Activated naive CD4-positive, alpha-beta T cell treated with anti-CD3 and anti-CD28 coated beads for 36 hours (primary cell): ENCODE measurements around the gene PRR5L. TPM values are rescaled to one million over a fixed set of nuclear protein-coding genes. Genes with fewer than 3 reads are reported as not detected.

Experiments
- CTCF ChIA-PET: fragments of 350-600 bp; sonication (Branson Sonifier 250); formaldehyde crosslinking; loops from one replicate; lab custom pipeline; 2021; ENCODE audit warnings: antibody characterized with exemption; lab: Charles Lee
- DNase-seq: peaks from one replicate; pipeline ENCODE4 v3.0.0-alpha.2; 2020
- H3K27ac Mint-ChIP-seq: one replicate; pipeline ENCODE4 v1.8.0; 2021; ENCODE audit warnings: mild to moderate bottlenecking, mixed read lengths
- H3K27me3 Mint-ChIP-seq: one replicate; pipeline ENCODE4 v1.8.0; 2021; ENCODE audit warnings: low read depth, mixed read lengths
- H3K36me3 Mint-ChIP-seq: one replicate; pipeline ENCODE4 v1.8.0; 2021; ENCODE audit warnings: low read depth, mixed read lengths
- H3K4me1 Mint-ChIP-seq: one replicate; pipeline ENCODE4 v1.8.0; 2021; ENCODE audit warnings: low read depth, mixed read lengths
- H3K4me3 Mint-ChIP-seq: one replicate; pipeline ENCODE4 v1.8.0; 2021; ENCODE audit warnings: mild to moderate bottlenecking, moderate library complexity, mixed read lengths
- H3K9me3 Mint-ChIP-seq: one replicate; pipeline ENCODE4 v1.8.0; 2021; ENCODE audit warnings: mixed read lengths
- intact Hi-C: fragments of 100-400 bp; cut with micrococcal nuclease; formaldehyde crosslinking; loops from one replicate; pipeline ENCODE4 v1.15.1; 2023
- total RNA-seq, 2 experiments: library from RNA; stranded (reverse); gene quantifications; one replicate each; pipeline ENCODE4 v1.2.3, GENCODE V29; 2021

The PRR5L gene
- total RNA-seq, 2 experiments from 2014 or later = 11.2 to 13.1 TPM

DNA sequence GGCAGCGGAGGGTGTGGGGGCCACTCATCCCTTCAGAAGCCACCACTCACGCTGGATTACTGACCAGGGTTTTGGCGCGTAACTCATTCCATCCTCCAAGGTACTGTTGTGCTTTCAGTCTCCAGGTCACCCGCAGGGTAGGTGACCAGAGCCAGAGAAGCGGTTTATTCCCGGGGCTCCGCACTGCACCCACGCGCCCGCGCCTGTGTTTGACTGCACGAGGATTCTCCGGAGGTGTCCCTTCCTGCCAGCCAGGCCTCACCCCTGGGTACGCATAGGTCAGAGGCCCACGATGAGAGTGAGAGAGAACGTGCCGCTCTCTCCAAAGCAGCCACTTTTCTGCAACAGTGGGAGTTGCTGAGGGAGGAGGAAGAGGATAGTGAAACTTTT, 158.5 kb downstream of the PRR5L start:
- Mint-ChIP-seq H3K4me1 (peaks cover 34% of the 10 kb centered on the region), H3K36me3 (peaks cover 4% of the 10 kb centered on the region), H3K4me3 (no peak overlapping the region), H3K27ac (no peak overlapping the region), H3K9me3 (no peaks in the 10 kb centered on the region), H3K27me3 (peaks cover 2% of the 10 kb centered on the region)
- no peak for DNase-seq
- intact Hi-C loops = no loop called here
- CTCF ChIA-PET = no interaction called here

DNA sequence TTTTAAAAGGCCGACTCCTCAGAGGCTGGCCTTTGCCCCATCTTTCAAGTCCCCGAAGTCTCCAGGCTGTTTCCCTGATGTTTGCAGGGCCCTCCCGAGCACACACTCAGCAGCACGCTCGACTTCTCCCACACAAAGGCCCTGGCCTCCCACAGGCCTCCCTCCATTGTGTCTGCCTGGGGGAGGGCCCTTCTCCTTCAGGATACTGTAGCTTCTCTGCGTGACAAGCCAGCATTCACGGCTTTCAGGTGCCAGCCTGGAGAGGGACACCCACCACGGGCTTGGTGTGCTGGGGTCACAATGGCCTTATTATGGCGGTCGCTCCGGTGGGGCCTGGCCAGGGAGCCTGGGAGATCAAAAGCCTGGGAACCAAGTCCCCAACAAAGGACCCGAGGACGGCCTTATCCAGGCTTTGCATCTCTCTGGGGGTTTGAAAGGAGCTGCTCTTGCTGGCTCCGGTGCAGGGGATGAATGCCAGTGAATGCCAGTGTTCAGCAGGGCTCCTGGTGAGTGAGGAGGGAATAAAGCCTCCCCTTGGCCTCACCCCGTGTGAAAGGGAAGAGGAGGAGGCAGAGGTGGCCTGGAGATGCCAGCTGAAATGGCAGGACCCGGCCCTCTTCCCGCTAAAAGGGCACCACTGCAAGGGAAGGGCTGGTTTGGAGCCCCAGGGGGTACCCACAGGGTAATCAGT, 159.0 kb downstream of the PRR5L start:
- CTCF ChIA-PET = no interaction called here
- H3K27ac Mint-ChIP-seq = no peak overlapping the region
- H3K9me3 Mint-ChIP-seq = no peaks in the 10 kb centered on the region
- intact Hi-C loops = no loop called here
- peaks cover 28% of the 10 kb centered on the region for H3K4me1 Mint-ChIP-seq
- H3K36me3 Mint-ChIP-seq = no peaks in the 10 kb centered on the region
- H3K27me3 Mint-ChIP-seq = no peaks in the 10 kb centered on the region
- H3K4me3 Mint-ChIP-seq = no peak overlapping the region
- no peak for DNase-seq

DNA sequence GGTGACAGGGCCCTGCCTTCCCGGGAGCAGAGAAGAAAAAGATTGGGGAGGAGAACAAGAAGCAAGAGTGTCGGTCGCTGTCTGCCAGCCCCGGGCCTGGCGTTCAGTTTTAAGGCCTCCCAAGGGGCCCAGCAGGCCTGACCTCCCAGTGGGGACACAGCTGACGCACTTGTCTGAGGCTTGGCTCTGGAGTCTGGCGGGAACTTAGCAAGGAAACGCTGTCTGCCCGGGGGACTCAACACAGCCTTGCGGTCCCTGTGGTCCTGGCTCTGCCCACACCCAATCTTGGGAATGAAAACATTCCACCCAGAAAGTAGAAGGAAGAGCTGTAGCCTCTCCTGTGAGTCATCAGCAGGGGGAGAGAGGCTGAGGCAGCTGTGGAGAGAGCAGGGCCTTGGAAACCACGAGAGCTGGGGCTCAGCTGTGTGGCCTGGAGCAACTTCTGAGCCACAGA, 159.6 kb downstream of the PRR5L start:
- CTCF ChIA-PET = interaction anchor here (0.9 kb wide), 1 partner anchor 103 kb away, joined by 3 read pairs; no protein-coding TSS in a partner anchor
- no peak overlapping the region for H3K4me3 Mint-ChIP-seq
- H3K27ac Mint-ChIP-seq = no peak overlapping the region

DNA sequence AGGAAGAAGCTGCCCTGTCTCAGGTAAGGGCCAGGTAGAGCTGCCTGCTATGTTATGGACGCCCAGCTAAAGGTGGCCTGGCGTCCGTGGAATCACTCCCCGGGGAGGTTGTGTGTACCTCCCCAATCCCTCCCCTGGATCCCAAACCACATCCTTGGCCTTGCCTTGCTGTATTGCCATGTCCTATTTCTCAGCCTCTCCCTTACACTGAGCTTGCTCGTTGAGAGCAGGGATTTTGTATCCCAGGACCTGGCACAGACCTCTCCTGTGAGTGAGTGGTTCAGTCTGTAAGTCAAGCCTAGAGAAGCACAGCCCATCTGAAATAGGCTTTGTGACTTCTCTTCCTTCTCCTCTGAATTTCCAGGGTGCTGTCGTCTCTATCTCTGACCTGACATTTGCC, 160.1 kb downstream of the PRR5L start:
- Mint-ChIP-seq H3K27ac (no peak overlapping the region), H3K4me3 (no peak overlapping the region), H3K9me3 (no peaks in the 10 kb centered on the region), H3K4me1 (peaks cover 18% of the 10 kb centered on the region), H3K36me3 (no peaks in the 10 kb centered on the region), H3K27me3 (no peaks in the 10 kb centered on the region)
- no peak for DNase-seq
- CTCF ChIA-PET = interaction anchor here (0.9 kb wide), 1 partner anchor 103 kb away, joined by 3 read pairs; no protein-coding TSS in a partner anchor
- intact Hi-C loops = no loop called here

More for the DNA sequence above, 159.6 kb downstream of the PRR5L start:
- DNase-seq = no peak
- Mint-ChIP-seq H3K27me3 (no peaks in the 10 kb centered on the region), H3K9me3 (no peaks in the 10 kb centered on the region), H3K4me1 (peaks cover 22% of the 10 kb centered on the region), H3K36me3 (no peaks in the 10 kb centered on the region)
- intact Hi-C loops = no loop called here

DNA sequence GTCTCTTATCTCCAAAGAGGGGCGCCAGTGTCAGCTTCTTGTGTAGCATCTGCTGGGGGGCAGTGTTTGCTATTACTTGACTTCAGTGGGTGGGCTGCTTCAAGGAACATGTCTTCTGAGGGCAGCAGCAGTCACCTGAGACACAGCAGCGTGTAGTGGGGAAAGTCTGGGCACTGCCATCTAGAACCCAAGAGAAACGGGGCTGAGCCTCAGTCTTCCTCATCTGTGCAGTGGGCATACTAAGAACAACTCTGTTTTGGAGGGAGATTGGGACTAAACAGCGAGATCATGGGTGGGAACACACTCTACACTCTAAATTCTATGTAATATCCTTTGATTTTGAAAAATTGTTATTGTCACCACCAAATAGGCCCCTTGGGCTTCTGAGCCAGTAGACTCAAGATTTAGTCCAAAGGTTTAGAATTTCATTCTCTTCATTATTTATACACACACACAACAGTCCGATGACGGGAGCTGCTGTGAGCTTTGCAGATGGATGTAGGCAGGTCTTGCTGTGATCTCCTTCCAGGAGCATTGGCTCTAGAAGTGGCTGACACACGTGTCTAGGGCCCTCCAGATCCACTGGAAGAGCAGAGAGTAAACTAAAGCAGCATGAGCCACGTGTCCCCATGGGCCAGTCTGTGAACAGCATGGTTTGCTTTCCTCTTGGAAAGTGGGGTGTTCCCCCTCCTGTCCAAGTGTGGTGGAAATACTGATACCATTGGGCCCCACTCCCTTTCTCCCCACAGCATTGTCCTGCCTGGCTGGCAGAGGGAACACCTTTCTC, 162.2 kb downstream of the PRR5L start:
- no peaks in the 10 kb centered on the region for H3K36me3 Mint-ChIP-seq
- H3K27me3 Mint-ChIP-seq = peaks cover 3% of the 10 kb centered on the region
- H3K9me3 Mint-ChIP-seq = no peaks in the 10 kb centered on the region
- no peak overlapping the region for H3K4me3 Mint-ChIP-seq
- H3K4me1 Mint-ChIP-seq = no peaks in the 10 kb centered on the region
- no peak overlapping the region for H3K27ac Mint-ChIP-seq
- DNase-seq = no peak
- intact Hi-C loops = no loop called here
- CTCF ChIA-PET = no interaction called here

DNA sequence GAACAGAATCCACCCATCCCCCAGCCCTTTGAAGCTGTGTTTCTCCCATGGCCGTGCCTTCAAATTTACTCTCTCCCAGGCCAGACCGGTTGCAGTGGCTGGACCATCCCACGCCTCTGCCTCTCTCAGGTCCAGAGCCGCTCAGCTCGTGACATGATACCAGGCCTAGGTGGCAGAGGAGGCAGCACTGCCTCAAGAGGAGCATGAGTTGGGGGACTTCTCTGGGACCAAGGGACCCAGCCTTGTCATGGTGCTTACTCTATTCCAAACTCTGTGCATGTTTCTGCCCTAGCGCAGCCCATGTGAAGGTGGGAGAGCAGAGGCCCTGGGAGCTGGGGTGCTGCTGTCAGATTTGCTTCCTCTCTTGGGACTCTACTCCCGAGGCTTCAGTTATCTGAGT, 163.0 kb downstream of the PRR5L start:
- Mint-ChIP-seq H3K9me3 (no peaks in the 10 kb centered on the region), H3K36me3 (no peaks in the 10 kb centered on the region), H3K27ac (no peak overlapping the region), H3K4me3 (no peak overlapping the region), H3K4me1 (no peaks in the 10 kb centered on the region), H3K27me3 (peaks cover 3% of the 10 kb centered on the region)
- DNase-seq = no peak
- CTCF ChIA-PET = no interaction called here
- intact Hi-C loops = no loop called here

DNA sequence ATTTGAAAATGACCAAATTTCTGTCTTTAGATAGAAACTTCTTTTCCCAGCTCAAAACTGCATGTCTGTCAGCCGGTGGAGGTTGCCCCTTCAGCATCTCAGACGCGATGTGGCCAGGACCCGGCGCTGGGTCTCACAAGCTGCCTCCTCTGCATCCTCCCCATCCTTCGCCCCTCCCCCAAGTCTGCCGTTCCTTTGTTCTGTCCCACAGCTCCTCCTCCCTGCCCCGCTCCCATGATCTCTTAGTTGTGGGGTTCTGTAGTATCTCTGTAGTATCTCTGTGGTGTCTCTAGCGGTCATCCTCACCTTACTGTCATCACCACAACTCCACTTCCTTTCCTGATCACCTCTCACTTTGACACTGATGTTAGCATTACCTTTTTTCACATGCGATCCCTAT, 164.1 kb downstream of the PRR5L start:
- Mint-ChIP-seq H3K4me3 (no peak overlapping the region), H3K4me1 (no peaks in the 10 kb centered on the region), H3K27me3 (peaks cover 3% of the 10 kb centered on the region), H3K9me3 (no peaks in the 10 kb centered on the region), H3K27ac (no peak overlapping the region), H3K36me3 (no peaks in the 10 kb centered on the region)
- intact Hi-C loops = no loop called here
- CTCF ChIA-PET = interaction anchor here (0.5 to 1.4 kb wide), 2 partner anchors 11 to 179 kb away, joined by 3 to 9 read pairs; no protein-coding TSS in a partner anchor
- DNase-seq = no peak

DNA sequence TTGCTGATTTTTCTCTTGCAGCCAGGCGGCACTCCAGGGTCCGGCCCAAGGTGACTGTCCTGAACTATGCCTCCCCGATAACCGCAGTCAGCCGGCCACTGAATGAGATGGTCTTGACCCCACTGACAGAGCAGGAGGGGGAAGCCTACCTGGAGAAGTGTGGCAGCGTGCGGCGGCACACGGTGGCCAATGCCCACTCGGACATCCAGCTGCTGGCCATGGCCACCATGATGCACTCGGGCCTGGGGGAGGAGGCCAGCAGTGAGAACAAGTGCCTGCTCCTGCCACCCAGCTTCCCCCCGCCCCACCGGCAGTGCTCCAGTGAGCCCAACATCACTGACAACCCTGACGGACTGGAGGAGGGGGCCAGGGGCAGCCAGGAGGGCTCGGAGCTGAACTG, 166.2 kb downstream of the PRR5L start:
- no peaks in the 10 kb centered on the region for H3K9me3 Mint-ChIP-seq
- intact Hi-C loops = no loop called here
- H3K36me3 Mint-ChIP-seq = no peaks in the 10 kb centered on the region
- DNase-seq = no peak
- peaks cover 3% of the 10 kb centered on the region for H3K27me3 Mint-ChIP-seq
- no peaks in the 10 kb centered on the region for H3K4me1 Mint-ChIP-seq
- H3K27ac Mint-ChIP-seq = no peak overlapping the region
- CTCF ChIA-PET = no interaction called here
- no peak overlapping the region for H3K4me3 Mint-ChIP-seq

DNA sequence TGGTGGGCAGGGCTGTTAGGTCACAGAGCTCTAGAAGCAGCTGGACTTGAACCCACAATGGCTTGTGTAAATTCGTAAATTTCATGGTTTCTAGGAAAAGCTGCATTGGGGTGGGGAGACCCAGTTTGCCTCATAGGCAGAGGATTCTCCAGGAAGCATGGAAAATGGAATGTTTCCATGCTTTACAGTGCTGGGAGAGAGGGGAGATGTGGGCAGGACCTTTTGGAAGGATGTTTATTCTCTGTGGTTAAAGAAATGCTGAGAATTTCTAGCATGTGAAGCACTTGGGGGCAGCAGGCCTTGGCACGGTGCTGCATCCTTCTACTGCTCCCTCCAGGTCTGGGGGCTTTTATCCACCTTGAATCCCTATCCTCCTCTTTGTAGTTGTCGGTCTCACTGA, 167.7 kb downstream of the PRR5L start:
- Mint-ChIP-seq H3K4me1 (no peaks in the 10 kb centered on the region), H3K27ac (no peak overlapping the region), H3K9me3 (no peaks in the 10 kb centered on the region), H3K36me3 (no peaks in the 10 kb centered on the region), H3K4me3 (no peak overlapping the region), H3K27me3 (peaks cover 3% of the 10 kb centered on the region)
- intact Hi-C loops = no loop called here
- no peak for DNase-seq
- CTCF ChIA-PET = interaction anchor here (1.0 to 1.1 kb wide), 3 partner anchors 14 to 198 kb away, joined by 3 to 4 read pairs (median 3); no protein-coding TSS in a partner anchor

DNA sequence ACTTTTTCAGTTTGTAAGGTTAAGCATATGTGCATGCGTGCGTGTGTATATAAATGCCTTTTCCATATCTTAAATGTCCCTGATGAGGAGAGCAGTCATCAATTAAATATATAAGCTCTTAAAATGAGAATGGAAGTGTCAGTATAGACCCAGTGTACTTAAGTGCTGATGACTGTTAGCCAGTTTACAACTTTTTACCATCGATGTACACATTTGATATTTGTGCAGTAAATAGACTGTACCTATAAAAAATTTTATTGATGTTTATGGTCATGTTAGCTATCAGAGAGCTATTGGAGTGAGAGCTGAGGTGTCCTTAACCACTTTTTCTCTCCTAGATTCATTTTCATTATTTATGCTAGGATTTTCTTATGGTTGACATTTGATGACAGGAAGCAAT, 168.6 kb downstream of the PRR5L start:
- H3K9me3 Mint-ChIP-seq = no peaks in the 10 kb centered on the region
- H3K4me3 Mint-ChIP-seq = no peak overlapping the region
- H3K27ac Mint-ChIP-seq = no peak overlapping the region
- peaks cover 3% of the 10 kb centered on the region for H3K27me3 Mint-ChIP-seq
- no peaks in the 10 kb centered on the region for H3K4me1 Mint-ChIP-seq
- CTCF ChIA-PET = interaction anchor here (0.6 to 1.1 kb wide), 3 partner anchors 13 to 199 kb away, joined by 3 to 4 read pairs (median 3); no protein-coding TSS in a partner anchor
- intact Hi-C loops = no loop called here
- DNase-seq = no peak
- no peaks in the 10 kb centered on the region for H3K36me3 Mint-ChIP-seq

DNA sequence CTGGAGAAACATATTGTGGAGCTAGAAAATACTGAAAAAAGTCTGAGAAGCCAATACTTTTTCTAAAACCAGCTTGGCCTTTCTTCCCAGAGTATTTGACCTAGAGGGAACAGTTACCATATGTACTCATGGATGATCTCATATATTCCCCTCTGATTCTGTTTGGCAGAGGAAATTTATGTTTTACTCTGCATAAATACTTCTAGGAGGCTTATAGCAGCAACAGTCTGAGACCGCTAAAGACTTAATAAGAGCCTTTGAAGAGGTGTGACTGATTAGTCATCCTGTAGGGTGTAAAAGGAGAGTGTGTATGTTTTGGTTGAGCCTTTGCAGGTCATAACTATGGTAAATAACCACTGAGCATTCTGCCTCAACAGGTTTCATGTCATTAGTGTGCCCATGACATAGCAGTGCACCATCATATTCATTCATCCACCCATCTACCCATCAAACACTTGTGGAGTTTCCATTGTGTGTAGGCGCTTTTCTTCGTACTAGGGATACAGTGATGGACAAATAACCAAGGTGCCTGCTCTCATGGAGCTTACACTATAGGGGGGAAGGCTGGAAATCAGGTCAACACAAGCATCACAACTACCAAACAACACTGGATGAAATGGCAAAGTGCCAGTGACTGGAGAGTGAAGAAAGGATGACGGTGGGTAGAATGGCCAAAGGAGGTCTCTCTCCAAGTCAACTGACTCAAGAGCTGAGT, 169.5 kb downstream of the PRR5L start:
- CTCF ChIA-PET = interaction anchor here (0.7 to 1.4 kb wide), 2 partner anchors 13 to 169 kb away, joined by 3 to 4 read pairs; no protein-coding TSS in a partner anchor
- H3K4me3 Mint-ChIP-seq = no peak overlapping the region
- H3K27ac Mint-ChIP-seq = no peak overlapping the region
- intact Hi-C loops = no loop called here
- H3K36me3 Mint-ChIP-seq = no peaks in the 10 kb centered on the region
- H3K9me3 Mint-ChIP-seq = no peaks in the 10 kb centered on the region
- H3K4me1 Mint-ChIP-seq = no peaks in the 10 kb centered on the region
- H3K27me3 Mint-ChIP-seq = peaks cover 3% of the 10 kb centered on the region
- DNase-seq = no peak

DNA sequence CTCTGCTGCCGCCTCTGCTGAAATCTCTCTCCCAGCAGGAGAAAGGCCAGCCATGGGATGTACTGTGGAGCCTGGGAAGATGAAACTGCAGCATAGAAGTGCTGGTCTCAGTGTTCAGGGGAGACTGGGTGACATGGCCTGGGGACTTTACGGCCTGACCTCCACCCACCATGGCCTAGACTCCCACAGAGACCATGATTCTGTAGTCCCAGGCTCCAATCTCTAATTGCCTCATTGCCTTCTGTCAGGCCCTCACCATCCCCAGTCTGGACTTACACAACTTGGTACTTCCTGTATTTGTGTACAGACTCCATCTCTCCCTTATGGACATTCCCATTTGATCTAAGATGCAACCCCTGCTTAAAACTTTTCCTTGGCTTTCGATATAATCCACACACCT, 170.9 kb downstream of the PRR5L start:
- no peak for DNase-seq
- Mint-ChIP-seq H3K4me1 (no peaks in the 10 kb centered on the region), H3K27ac (no peak overlapping the region), H3K27me3 (peaks cover 3% of the 10 kb centered on the region), H3K9me3 (no peaks in the 10 kb centered on the region), H3K4me3 (no peak overlapping the region), H3K36me3 (no peaks in the 10 kb centered on the region)
- intact Hi-C loops = no loop called here
- CTCF ChIA-PET = interaction anchor here (1.4 kb wide), 2 partner anchors 11 to 91 kb away, joined by 4 to 5 read pairs; no protein-coding TSS in a partner anchor
